Ureter (tissue), 1 donor: Measurements from ENCODE around the gene WDR11. TPM values are rescaled to one million over a fixed set of nuclear protein-coding genes. Genes with fewer than 3 reads are reported as not detected.

Experiments used
- DNase-seq: peaks from one replicate; pipeline ENCODE4 v3.0.0-alpha.2; 2020; ENCODE audit warnings: low spot score
- total RNA-seq: library from RNA; stranded (reverse); gene quantifications from one replicate; pipeline ENCODE4 v1.2.4, GENCODE V29; 2023
- donor health status: DM: yes; HTN: yes; CAD: no.

Gene WDR11, protein sequence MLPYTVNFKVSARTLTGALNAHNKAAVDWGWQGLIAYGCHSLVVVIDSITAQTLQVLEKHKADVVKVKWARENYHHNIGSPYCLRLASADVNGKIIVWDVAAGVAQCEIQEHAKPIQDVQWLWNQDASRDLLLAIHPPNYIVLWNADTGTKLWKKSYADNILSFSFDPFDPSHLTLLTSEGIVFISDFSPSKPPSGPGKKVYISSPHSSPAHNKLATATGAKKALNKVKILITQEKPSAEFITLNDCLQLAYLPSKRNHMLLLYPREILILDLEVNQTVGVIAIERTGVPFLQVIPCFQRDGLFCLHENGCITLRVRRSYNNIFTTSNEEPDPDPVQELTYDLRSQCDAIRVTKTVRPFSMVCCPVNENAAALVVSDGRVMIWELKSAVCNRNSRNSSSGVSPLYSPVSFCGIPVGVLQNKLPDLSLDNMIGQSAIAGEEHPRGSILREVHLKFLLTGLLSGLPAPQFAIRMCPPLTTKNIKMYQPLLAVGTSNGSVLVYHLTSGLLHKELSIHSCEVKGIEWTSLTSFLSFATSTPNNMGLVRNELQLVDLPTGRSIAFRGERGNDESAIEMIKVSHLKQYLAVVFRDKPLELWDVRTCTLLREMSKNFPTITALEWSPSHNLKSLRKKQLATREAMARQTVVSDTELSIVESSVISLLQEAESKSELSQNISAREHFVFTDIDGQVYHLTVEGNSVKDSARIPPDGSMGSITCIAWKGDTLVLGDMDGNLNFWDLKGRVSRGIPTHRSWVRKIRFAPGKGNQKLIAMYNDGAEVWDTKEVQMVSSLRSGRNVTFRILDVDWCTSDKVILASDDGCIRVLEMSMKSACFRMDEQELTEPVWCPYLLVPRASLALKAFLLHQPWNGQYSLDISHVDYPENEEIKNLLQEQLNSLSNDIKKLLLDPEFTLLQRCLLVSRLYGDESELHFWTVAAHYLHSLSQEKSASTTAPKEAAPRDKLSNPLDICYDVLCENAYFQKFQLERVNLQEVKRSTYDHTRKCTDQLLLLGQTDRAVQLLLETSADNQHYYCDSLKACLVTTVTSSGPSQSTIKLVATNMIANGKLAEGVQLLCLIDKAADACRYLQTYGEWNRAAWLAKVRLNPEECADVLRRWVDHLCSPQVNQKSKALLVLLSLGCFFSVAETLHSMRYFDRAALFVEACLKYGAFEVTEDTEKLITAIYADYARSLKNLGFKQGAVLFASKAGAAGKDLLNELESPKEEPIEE
- 99.6 TPM for total RNA-seq

DNA sequence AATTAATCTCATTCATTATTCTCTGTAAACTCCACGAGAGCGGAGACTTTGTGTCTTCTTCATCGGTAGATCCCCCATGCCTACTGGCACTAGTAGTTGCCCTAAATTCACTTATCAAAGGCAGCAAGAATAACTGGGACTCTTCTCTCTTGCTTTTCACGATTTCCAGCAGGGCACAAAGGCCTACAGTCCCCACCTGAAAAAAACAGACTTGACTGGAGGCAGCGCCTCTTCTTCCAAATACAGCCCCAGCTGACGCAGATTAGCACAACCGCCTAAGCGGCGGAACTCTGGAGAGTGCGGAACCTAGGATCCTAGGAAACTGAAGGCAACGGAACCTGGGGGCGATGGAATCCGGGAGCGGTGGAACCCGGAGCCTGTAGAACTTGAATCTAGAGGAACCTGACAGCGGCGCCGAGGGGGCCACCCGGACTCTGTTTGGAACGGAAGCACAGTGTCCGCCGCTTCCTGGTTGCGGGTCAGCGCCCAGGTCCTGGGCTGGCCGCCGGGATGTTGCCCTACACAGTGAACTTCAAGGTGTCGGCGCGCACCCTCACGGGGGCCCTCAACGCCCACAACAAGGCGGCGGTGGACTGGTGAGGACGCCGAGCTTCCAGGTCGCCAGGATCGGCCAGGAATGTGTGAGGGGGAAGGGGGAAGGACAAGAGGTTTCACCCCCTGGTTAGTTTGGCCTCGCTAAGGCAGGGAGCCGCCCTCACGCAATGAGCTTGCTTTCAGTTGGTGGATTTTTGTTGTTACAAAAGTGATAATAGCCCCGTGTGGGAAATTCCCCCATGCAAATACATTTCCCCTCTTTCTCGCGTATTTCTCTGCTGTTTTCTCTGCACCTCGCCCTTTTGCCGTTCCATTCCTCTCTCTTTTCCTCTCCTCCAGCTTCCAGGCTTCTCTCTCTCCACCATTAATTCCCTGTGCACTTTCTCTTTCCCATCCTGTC, at the start of gene WDR11:
Gene WDR11, plus strand, starts transcription at position 452 of the 955 bp plus-strand sequence. Its CDS starts 59 bp downstream, at position 511.
- DNase-seq, result peak; percentile 92

DNA sequence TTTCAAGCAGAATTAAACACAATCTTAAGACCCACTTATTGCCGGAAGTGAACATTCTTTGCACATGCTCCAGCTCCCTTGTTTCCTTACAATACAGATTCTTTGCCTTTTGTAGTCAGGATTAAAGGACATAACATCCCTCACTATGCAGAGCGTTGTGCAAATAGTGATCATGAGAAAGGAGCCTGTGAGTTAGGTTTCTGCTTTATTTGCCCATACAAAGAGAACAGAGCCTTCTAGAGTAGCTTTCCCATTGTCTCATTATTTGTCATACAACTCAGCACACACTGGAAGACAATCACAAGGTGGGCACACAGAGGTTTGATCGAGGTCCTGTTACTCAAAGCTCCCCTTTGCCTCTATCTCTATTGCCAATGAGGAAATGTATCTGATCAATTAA, 48.2 kb upstream of the WDR11 start:
- no peak for DNase-seq

DNA sequence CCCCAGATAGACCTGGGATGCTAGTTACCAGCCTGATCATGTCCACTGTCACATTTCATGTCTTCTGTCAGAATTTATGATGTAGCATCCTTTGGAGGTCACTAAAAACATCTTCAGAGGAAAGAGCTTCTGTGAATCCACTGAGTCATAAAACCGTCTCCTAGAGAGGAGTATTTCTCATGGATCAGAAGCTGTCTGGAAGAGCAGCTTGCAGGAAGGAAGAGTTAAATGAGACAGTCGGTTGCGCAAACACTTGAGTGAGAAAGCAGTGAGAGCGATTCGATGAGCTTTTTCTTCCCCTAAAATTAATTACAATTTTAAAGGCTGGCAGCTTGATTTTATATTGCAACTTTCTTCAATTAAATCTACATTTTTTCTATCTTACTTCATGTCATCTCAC, 47.2 kb upstream of the WDR11 start:
- DNase-seq, result no peak

DNA sequence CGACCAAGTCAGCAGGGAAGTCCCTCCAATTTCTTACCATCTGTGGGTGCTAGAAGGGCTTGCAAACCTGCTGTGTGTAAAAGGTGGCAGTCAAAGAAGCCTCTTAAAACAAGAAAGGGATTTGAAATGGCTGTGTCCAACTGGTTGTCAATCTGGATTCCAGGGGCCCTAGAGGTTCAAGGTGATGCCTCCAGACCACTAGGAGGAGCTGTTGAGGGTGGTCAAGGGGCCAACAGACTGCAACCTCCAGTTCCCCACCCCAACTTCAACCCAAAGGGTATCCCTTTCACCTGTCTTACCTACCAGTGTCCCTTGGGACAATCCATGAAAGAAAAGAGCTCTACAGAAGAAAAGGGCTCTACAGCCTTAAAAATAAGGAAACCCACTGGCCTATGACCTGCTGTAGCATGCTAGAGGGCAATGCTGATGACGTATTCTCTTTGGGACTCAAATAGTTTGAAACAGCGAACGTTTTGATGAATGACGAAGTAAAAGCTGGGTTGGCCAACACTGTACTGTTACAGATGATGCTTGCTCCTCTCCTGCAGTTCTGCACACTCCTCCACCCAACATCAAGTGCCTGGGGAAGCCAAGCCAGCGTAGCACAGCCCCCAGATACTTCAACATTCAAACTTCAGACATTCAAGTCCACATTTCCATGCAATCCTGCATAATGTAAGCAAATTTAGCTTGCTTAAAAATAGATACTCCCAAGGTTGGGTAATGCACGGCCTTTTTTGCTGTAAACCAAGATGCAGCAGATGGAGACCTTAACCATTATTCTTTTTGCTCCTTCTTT, 45.9 kb upstream of the WDR11 start:
- DNase-seq, result no peak

DNA sequence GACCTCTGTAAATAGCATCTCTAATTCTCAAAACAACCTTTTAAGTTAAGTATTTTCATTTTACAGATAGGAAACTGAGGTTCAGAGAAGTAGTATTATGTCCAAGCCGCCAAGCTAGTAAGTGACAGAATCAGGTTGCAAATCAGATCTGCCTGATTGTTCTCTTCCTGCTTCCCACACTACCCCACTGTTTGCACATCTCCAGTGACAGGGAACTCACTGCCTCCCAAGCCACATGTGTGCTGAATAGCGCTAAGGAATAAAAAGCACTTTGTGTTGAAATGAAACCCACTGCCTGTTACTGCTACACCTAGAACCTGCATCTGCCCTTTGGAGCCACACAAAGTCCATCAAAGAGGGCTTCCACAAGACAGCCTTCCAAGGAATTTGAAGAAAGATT, 45.1 kb upstream of the WDR11 start:
- DNase-seq, result no peak

DNA sequence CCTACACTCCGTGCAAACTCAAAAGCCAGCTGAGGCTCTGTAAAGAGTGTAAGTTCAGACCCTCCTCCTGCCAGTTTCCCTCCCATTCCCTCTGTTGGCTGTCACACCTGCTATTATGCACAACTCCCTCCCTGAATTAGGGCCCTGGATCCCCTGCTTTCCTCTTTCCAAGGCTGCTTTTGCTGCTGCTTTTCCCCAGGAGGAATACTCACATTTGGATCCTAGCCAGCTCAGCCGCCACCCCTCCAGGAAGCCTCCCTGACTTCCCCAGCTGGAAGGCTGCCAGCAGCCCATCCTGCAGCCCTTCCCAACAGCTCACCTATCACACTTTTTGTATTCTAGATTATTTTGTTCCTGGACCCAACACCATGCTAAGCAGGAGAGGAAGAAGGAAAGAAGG, 40.9 kb upstream of the WDR11 start:
- no peak for DNase-seq

DNA sequence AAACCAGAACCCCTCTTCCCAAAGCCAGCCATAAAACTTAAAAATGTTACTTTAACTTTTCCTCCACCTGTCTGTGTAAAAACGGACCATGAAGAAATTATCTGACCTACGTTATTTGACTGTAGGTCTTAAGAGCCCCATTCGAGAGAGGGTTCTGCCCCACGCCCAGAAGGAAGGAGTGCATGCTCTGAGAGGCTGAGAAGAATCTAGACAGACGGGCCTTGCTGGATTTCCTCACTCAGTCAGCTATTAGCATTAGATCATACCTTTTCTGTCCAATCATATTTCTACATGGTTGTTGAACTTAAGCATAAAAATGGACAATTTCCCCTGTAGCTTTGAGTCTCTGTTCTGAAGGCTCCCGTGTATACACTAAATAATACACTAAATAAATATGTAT, 38.1 kb upstream of the WDR11 start:
- no peak for DNase-seq

DNA sequence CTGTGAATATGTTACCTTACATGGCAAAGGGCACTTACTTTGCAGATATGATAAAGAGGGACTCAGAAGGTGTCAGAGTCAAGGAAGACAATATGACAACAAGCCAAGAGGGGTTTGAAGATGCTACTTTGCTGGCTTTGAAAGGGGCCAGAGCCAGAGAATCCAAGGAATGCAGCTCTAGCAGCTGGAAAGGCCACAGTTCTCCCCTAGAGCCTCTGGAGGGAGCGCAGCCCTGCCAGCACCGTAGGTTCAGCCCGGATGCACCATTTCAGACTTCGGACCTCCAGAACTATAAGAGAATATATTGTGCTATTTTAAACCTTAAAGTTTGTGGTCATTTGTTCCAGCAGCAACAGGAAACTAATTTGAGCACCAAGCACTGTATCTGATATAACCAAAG, 32.9 kb upstream of the WDR11 start:
- no peak for DNase-seq

DNA sequence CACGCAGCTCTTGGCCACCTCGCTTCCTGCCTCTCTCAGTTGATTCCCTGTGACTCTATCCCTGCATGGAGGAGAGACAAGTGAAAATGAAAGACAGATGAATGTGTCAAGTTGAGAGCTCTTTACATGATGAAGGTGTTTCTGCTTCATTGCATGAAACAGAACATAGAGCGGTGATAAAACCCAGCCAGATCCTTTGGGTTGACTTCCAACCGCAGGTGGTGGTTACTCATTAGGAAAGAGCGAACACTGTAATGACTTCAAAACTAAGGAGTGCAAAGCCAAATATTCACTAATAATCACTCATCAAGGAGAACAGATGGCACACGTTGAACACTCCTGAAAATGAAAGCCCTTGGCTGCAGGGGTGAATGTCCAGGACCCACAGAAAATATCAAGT, 31.8 kb upstream of the WDR11 start:
- no peak for DNase-seq

DNA sequence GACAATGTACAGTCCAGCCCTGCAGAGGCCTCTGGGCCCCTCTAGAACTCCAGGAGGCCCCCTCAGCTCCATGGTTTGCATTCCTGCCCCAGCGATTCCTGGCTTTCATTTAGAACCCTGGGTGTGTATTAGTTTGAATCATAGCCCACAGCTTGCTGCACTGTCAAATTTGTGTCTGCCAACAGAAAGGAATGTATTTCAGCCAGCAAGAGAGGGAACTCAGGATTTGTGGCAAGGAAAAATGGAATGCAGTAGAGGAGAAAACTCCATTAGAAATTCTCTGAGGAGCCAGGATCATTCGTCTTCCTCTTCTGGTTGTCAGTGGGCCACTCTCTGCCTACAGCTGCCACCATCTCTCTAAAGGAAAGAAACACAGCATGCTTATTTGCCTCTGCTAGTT, 27.9 kb upstream of the WDR11 start:
- no peak for DNase-seq

DNA sequence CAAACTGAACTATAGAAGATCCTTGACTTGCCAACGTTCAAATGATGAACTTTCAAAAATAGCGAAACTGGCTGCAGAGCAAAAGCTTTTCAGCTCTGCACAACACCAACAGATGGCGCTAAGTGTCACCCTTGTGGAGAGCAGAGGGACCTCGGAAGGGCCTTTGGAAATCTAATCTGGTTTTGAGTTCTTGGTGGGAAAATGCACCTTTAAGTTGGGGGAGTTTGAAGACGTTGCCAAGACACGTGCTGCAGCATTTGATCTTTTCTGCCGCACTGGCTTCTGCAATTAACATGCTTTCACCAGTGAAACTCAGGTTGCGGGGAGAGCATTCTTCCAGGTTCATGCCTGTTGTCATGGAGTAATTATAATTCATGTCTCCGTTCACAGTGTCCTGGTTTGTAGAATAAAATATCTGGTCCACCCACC, 26.3 kb upstream of the WDR11 start:
- DNase-seq, result no peak

DNA sequence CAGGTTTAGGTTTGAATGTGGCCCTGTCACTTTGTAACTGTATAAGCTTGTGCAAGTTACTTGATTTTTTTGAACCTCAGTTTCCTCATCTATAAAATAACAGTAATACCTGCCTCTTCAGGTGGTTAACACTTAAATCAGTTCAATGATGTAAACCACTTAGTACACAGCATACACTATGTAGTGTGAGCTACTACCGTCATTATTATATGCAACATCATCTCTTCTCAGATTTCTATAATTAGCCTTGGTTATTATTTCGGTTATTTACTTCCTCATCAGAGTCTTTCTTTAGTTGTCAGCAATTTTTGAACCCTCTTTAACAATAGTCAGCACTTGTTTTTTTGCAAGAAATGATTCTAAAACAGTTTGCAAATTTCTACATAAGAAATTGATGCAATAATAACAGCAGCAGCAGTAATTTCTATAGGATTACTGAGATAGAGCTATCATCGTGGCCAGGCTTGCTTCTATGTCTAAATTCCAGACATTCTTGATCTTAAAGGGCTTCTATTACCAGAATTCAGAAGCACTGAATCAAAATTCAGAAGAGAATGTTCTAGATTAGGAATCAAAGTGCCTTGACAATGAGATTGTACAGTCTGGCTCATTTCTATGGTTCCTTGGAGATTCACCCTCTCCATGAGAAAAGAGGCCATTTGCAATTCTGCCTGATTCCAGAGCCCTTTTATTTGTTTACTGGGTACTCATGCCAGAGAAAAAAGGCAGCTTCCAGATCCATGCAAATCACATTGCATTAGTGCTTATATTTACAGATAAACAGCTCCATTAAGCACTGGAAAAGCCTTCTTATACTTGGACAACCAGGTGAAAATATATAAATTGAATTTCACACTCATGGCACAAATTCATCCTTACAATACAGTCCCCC, 25.0 kb upstream of the WDR11 start:
- DNase-seq, result no peak

DNA sequence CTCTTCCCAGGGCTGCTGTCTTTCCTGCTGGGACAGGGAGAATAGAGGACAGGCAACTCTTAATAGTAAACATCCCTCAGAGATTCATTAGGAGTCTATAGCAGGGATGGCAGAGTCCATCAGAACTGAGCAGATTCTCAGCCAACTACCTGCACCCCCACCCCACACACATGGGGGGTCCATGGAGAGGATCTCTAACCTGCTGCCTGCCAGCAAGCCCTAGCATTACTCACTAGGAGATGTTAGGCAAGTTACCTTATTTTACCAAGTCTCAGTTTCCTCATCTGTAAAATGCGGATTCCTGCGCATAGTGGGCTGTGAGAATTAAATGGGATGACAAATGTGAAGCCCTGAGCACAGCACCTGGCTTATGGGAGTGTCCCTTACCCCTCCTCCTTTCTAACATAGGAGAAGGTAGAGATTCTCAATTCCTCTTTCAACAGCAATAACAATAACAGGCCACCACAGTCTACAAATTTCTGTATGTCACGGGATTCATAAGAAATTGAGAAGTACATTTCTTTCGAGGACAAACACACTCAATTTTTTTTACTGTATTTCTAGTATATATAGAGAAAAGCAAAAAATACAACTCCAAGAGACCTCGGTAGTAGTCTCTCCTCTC, 23.8 kb upstream of the WDR11 start:
- no peak for DNase-seq

DNA sequence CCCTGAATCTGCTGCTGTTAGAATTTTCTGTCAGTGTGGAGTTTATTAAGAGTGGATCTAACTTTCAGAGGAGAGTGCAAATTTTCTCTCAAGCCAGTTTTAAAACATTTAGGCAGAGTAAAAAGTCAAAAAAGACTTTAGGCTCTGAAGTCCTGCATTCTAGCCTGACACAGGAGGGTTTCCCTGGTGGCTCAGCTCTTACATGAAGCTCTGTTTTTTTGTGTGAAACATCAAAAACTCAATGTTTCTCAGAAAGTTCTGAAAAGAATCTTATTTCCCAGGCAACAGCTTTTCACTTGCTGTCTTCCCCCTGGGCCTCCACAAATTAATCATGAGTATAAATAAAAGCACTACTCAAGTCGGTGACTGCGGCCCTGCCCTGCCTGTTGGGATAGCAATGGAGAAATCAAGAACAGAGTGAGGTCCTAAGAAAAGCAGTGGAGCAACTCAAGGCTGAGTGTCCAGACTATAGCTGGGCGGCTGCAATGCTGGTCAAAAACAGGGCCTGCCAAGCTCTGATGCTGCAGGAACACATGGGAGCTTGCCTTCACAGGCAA, 22.3 kb upstream of the WDR11 start:
- DNase-seq, result no peak

DNA sequence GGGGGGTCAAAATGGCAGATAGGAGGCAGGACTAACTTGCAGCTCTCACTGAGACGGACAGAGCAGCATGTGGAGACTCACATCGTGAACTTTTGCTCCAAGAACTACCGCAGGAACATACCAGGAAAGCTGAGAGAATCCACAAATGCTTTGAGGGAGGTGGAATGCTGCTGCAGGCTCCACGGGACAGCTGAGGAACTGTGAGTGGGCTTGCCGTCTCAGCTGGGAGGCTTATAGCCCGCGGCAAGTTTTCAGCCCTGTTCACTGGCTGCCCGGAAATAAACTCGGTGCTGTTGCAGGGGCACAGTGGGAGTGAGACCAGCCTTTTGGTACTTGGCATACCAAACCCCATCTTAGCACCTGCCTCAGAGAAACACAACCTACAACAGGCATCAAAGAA, 19.1 kb upstream of the WDR11 start:
- no peak for DNase-seq

DNA sequence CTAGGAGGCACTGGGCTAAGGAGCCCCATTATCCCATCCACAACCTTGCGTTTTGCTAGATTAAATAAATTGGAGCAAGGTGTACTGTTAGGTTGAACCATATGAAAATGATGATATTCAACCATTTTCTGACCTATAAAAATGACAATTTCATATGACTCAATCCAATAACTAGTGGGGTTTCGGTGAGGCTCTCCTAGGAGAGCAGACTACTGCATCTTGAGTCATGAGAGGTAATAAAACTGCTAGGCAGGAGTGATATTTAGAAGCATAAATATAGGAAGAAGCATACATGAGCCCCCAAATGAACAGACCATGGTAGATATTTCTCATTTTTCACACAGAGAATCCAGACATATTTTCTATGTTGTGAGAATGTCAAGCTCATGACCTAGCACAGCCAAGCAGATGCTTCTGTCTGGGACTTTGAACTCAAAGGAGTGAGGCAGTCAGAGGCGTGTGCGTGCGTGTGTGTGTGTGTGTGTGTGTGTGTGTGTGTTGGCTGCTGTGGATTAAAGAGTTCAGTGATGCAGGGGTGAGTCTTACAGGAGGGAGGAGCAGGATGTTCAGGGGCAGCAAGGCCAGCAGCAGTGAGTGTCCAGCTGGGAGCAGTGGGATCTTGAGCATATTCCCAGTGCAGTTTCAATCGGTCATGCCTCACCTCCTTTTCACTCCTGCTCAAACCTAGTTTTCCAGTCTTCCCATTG, 17.8 kb upstream of the WDR11 start:
- no peak for DNase-seq

DNA sequence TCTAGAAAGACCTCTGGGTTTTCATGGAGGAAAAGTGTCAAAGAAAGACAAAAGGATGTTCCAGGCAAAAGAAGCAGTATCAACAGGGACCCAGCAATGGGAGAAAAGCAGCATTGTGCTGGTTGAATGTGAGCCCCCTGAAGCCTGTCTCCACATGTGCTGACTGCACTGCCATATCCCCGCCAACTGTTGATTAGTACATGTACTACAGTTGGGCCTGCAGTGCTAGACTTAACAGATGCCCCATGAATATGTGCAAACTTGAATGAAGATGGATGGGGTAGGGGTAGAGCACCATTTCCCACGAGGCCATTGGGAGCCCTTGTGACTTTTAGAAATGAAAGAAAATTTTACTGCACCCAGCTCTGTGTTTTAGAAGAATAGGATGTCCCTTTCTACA, 15.6 kb upstream of the WDR11 start:
- no peak for DNase-seq

DNA sequence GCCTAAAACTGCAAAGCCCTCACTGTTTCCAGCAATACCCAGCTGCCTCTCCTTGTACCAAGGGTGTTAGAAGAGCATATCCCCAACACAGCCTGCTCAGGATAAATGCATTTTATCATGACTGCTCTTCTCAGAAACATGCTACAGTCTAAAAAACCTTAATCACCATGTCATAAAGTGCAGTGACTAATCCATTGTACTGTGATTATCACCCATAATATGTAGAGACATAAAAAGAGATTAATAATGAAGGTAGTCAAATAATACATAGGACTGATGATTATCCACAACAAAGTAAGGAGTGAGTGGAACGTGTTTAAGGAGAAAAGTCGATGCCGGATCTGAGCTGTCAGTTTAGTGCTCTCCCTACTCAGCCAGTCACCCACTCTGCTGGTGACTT, 12.2 kb upstream of the WDR11 start:
- DNase-seq, result no peak
